B cell (primary cell): ENCODE measurements around the gene GALC. TPM values are rescaled to one million over a fixed set of nuclear protein-coding genes. Genes with fewer than 3 reads are reported as not detected.

ENCODE experiments used
- ATAC-seq: fragments of 200-7000 bp; cut with Tn5 transposase; one replicate; pipeline ENCODE4 v1.10.0; 2021; ENCODE audit warnings: low read depth, mild to moderate bottlenecking, moderate number of reproducible peaks, moderate library complexity
- CTCF ChIA-PET: fragments of 350-600 bp; sonication (Branson Sonifier 250); formaldehyde crosslinking; loops from one replicate; lab custom pipeline; 2021; ENCODE audit warnings: antibody characterized with exemption, inconsistent platforms; lab: Charles Lee
- POLR2A ChIA-PET: fragments of 350-600 bp; sonication (Branson Sonifier 250); formaldehyde crosslinking; loops from one replicate; lab custom pipeline; 2021; ENCODE audit warnings: antibody characterized with exemption; lab: Charles Lee
- DNase-seq: peaks from one replicate; pipeline ENCODE4 v3.0.0; 2013
- H2AFZ ChIP-seq: 2 replicates; pipeline ENCODE4 v1.6.1; 2012; ENCODE audit warnings: mild to moderate bottlenecking, low read depth, low read length; ENCODE audit not compliant: insufficient read depth, poor library complexity, severe bottlenecking
- H3K27ac ChIP-seq, 2 donors: 1 replicate in 1 of 2; 2 replicates in 1 of 2; pipeline ENCODE4 v1.5.1; 2012 to 2013; ENCODE audit warnings: low read length in 2 of 2, mild to moderate bottlenecking in 2 of 2, moderate library complexity in 1 of 2
- H3K27me3 ChIP-seq, 4 experiments: fragments of 200-600 bp in 1 of 4; sonication (generic) in 1 of 4; replicated peaks in 1 of 4; 1 replicate in 2 of 4; 2 replicates in 2 of 4; pipeline versions ENCODE4 v1.6.1 to v1.7.0; 2013 to 2016; ENCODE audit warnings: low read length in 3 of 4, mild to moderate bottlenecking in 2 of 4, mixed read lengths in 1 of 4, moderate library complexity in 1 of 4; ENCODE audit not compliant: insufficient read depth in 4 of 4, control insufficient read depth in 3 of 4; ENCODE audit errors: control extremely low read depth in 1 of 4
- H3K36me3 ChIP-seq, 2 experiments: replicated peaks in 1 of 2; 1 replicate in 1 of 2; 2 replicates in 1 of 2; pipeline versions ENCODE4 v1.6.1 to v1.7.1; 2013; ENCODE audit warnings: low read length in 1 of 2; ENCODE audit not compliant: insufficient read depth in 2 of 2, control insufficient read depth in 1 of 2; ENCODE audit errors: control extremely low read depth in 1 of 2, extremely low read depth in 1 of 2
- H3K4me1 ChIP-seq, 2 donors: fragments of 200-600 bp in 1 of 2; sonication (generic) in 1 of 2; 1 replicate in 1 of 2; 2 replicates in 1 of 2; pipeline versions ENCODE4 v1.5.1 to v1.6.1; 2013 to 2017; ENCODE audit warnings: low read length in 2 of 2; ENCODE audit not compliant: control insufficient read depth in 2 of 2, insufficient read depth in 2 of 2
- H3K4me2 ChIP-seq: replicated peaks from 2 replicates; pipeline ENCODE3; 2012; ENCODE audit warnings: mild to moderate bottlenecking, low read depth, low read length; ENCODE audit not compliant: poor library complexity, severe bottlenecking
- H3K4me3 ChIP-seq, 5 experiments: fragments of 200-600 bp in 1 of 5; sonication (generic) in 1 of 5; 1 replicate in 3 of 5; 2 replicates in 2 of 5; pipeline versions ENCODE4 v1.5.1 to v1.7.0; 2011 to 2016; ENCODE audit warnings: low read length in 4 of 5, mild to moderate bottlenecking in 4 of 5, low read depth in 2 of 5, control low read depth in 1 of 5, moderate library complexity in 1 of 5; ENCODE audit not compliant: insufficient read depth in 1 of 5; ENCODE audit errors: control extremely low read depth in 1 of 5, extremely low read depth in 1 of 5
- H3K79me2 ChIP-seq: fragments of 200-600 bp; sonication (generic); one replicate; pipeline ENCODE4 v1.6.0; 2016; ENCODE audit warnings: low read length; ENCODE audit not compliant: control insufficient read depth, insufficient read depth
- H3K9ac ChIP-seq: fragments of 200-600 bp; sonication (generic); 2 replicates; pipeline ENCODE4 v1.6.1; 2017; ENCODE audit warnings: mild to moderate bottlenecking, low read length, moderate library complexity
- H3K9me3 ChIP-seq, 3 donors: one replicate each; pipeline versions ENCODE4 v1.6.1 to v1.7.1; 2013; ENCODE audit warnings: low read length in 2 of 3; ENCODE audit not compliant: control insufficient read depth in 2 of 3, insufficient read depth in 1 of 3; ENCODE audit errors: control extremely low read depth in 1 of 3
- H4K20me1 ChIP-seq: 2 replicates; pipeline ENCODE4 v1.6.0; 2012; ENCODE audit warnings: mild to moderate bottlenecking, low read length; ENCODE audit not compliant: insufficient read depth, control insufficient read depth, poor library complexity, severe bottlenecking
- H3K27ac Mint-ChIP-seq: one replicate; pipeline ENCODE4 v1.8.0; 2021; ENCODE audit warnings: mixed read lengths
- H3K27me3 Mint-ChIP-seq: one replicate; pipeline ENCODE4 v1.8.0; 2021; ENCODE audit warnings: mixed read lengths
- H3K4me1 Mint-ChIP-seq: one replicate; pipeline ENCODE4 v1.8.0; 2021; ENCODE audit warnings: mixed read lengths
- H3K4me3 Mint-ChIP-seq: one replicate; pipeline ENCODE4 v1.8.0; 2021; ENCODE audit warnings: mixed read lengths
- H3K9me3 Mint-ChIP-seq: one replicate; pipeline ENCODE4 v1.8.0; 2022; ENCODE audit warnings: mixed read lengths; ENCODE audit not compliant: insufficient read depth
- CTCF ChIP-seq: fragments of 200-600 bp; IDR thresholded peaks from one replicate; pipeline ENCODE4 v1.8.0; 2022; ENCODE audit warnings: antibody characterized with exemption, mild to moderate bottlenecking
- EZH2 ChIP-seq: IDR thresholded peaks from 2 replicates; pipeline ENCODE4 v1.6.1; 2012; ENCODE audit warnings: borderline replicate concordance, low read depth, mild to moderate bottlenecking, moderate library complexity, low read length; ENCODE audit not compliant: insufficient read depth, poor library complexity, severe bottlenecking
- WGBS: methylation state at CpG from one replicate; pipeline ENCODE4 v1.1.5; 2013; ENCODE audit warnings: missing lambda C conversion rate; ENCODE audit not compliant: insufficient coverage; 5-methylcytosine and 5-hydroxymethylcytosine counted together
- intact Hi-C: fragments of 100-400 bp; cut with micrococcal nuclease; formaldehyde crosslinking; loops from one replicate; pipeline ENCODE4 v1.10.0; 2022
- polyA plus RNA-seq: library from polyadenylated mRNA; depleted of rRNA; stranded (reverse); fragments of >200 nt; gene quantifications from 2 replicates; pipeline ENCODE4 v1.2.3, GENCODE V29; 2012
- total RNA-seq, 2 donors: library from RNA; stranded (reverse); fragments of 120-200 nt in 1 of 2; gene quantifications; 1 replicate in 1 of 2; 2 replicates in 1 of 2; pipeline versions ENCODE4 v1.2.3 to v1.2.4, GENCODE V29; 2013 to 2022

GALC gene
- total and polyA plus RNA-seq, 2 donors (not counting 1 experiment from before 2014, with no cell fraction given): 4.9 to 17.8 TPM

- Histone ChIP-seq H3K4me3 (no peak overlapping the region), H3K4me1 (peaks cover 0 to 4% of the 10 kb centered on the region in 2 donors), H3K4me2 (no peak overlapping the region), H3K27ac (no peak overlapping the region), H2AFZ (no peak overlapping the region), H3K27me3 (no peaks in the 10 kb centered on the region), H3K9me3 (no peaks in the 10 kb centered on the region), H3K79me2 (no peaks in the 10 kb centered on the region), H4K20me1 (no peaks in the 10 kb centered on the region), H3K36me3 (peaks cover 0 to 15% of the 10 kb centered on the region in 2 experiments), H3K9ac (no peak overlapping the region)
- Mint-ChIP-seq H3K4me1 (peaks cover 5% of the 10 kb centered on the region), H3K9me3 (no peaks in the 10 kb centered on the region), H3K27ac (no peak overlapping the region), H3K4me3 (no peak overlapping the region), H3K27me3 (no peaks in the 10 kb centered on the region)
- TF ChIP-seq CTCF (no peak), EZH2 (no peak)
- ChIA-PET POLR2A (no interaction called here), CTCF (interaction anchor here (1.1 to 3.8 kb wide), 3 partner anchors 12 to 440 kb away, joined by 3 to 20 read pairs (median 5); no protein-coding TSS in a partner anchor)
- ATAC-seq (no peak), DNase-seq (no peak)
- intact Hi-C loops: loop anchor here (10.0 kb wide), 1 partner anchor 554 kb away; no protein-coding TSS in a partner anchor
- WGBS: no CpG with 5 or more reads among the region's 3 CpGs
These were observed 52.6 kb downstream of the GALC start for GRCh38 chr14:87940382-87940781.

- no peak overlapping the region for H3K27ac ChIP-seq
- H3K4me3 ChIP-seq: no peak overlapping the region
- TF ChIP-seq EZH2 (no peak), CTCF (no peak)
- Mint-ChIP-seq H3K27ac (no peak overlapping the region), H3K4me3 (no peak overlapping the region), H3K4me1 (peaks cover 5% of the 10 kb centered on the region), H3K9me3 (peaks cover 5% of the 10 kb centered on the region), H3K27me3 (no peaks in the 10 kb centered on the region)
- H2AFZ ChIP-seq: no peak overlapping the region
- DNase-seq (no peak), ATAC-seq (no peak)
- H3K4me1 ChIP-seq: peaks cover 0 to 4% of the 10 kb centered on the region in 2 donors
- POLR2A ChIA-PET: no interaction called here
- H4K20me1 ChIP-seq: no peaks in the 10 kb centered on the region
- H3K9ac ChIP-seq: no peak overlapping the region
- H3K9me3 ChIP-seq: no peaks in the 10 kb centered on the region
- H3K4me2 ChIP-seq: no peak overlapping the region
- CTCF ChIA-PET: interaction anchor here (1.1 to 3.0 kb wide), 2 partner anchors 10 to 15 kb away, joined by 4 to 23 read pairs; no protein-coding TSS in a partner anchor
- intact Hi-C loops: no loop called here
- H3K27me3 ChIP-seq: no peaks in the 10 kb centered on the region
- H3K36me3 ChIP-seq: peaks cover 0 to 14% of the 10 kb centered on the region in 2 experiments
- no peaks in the 10 kb centered on the region for H3K79me2 ChIP-seq
- 100% methylated on average over 1 of the region's 1 CpG for WGBS
These were observed 57.1 kb downstream of the GALC start for GRCh38 chr14:87935886-87936285.
